Breast epithelium (tissue), 4 donors: Measurements from ENCODE around the gene PRR5L. TPM values are rescaled to one million over a fixed set of nuclear protein-coding genes. Genes with fewer than 3 reads are reported as not detected.
A peak's percentile ranks its signal among the peaks of the same experiment; 100 is the strongest.

Experiments used
- DNase-seq, 2 donors: peaks; one replicate each; pipeline ENCODE4 v3.0.0-alpha.2; 2019; ENCODE audit warnings: low spot score in 2 of 2
- H3K27ac ChIP-seq, 2 donors: fragments of 200-600 bp; sonication (generic) in 1 of 2; one replicate each; pipeline ENCODE4 v1.5.1; 2016 to 2019; ENCODE audit warnings: mild to moderate bottlenecking in 1 of 2
- H3K27me3 ChIP-seq, 2 donors: fragments of 200-600 bp; sonication (generic) in 1 of 2; one replicate each; pipeline versions ENCODE4 v1.5.1 to v1.6.0; 2017 to 2019; ENCODE audit warnings: control low read depth in 1 of 2, mild to moderate bottlenecking in 1 of 2
- H3K36me3 ChIP-seq: fragments of 200-600 bp; one replicate; pipeline ENCODE4 v1.5.1; 2019
- H3K4me1 ChIP-seq, 2 donors: fragments of 200-600 bp; sonication (generic); one replicate each; pipeline ENCODE4 v1.5.1; 2016 to 2019; ENCODE audit warnings: control low read depth in 1 of 2
- H3K4me3 ChIP-seq, 3 donors: fragments of 200-600 bp; sonication (generic); 1 replicate in 2 of 3; 2 replicates in 1 of 3; pipeline ENCODE4 v1.5.1; 2016 to 2019; ENCODE audit warnings: mild to moderate bottlenecking in 3 of 3, moderate library complexity in 2 of 3
- H3K9me3 ChIP-seq, 2 donors: fragments of 200-600 bp; sonication (generic) in 1 of 2; one replicate each; pipeline ENCODE4 v1.5.1; 2016 to 2019; ENCODE audit warnings: control low read depth in 1 of 2
- CTCF ChIP-seq, 3 donors: fragments of 450-650 bp; IDR thresholded peaks; one replicate each; pipeline ENCODE4 v1.5.1; 2016 to 2017; ENCODE audit warnings: antibody characterized with exemption in 3 of 3, mild to moderate bottlenecking in 3 of 3, moderate library complexity in 3 of 3
- POLR2A ChIP-seq: fragments of 450-650 bp; IDR thresholded peaks from one replicate; pipeline ENCODE4 v1.6.1; 2016; ENCODE audit warnings: antibody characterized with exemption, mild to moderate bottlenecking, moderate library complexity
- POLR2AphosphoS5 ChIP-seq, 3 donors: sonication (generic); formaldehyde crosslinking; IDR thresholded peaks; one replicate each; pipeline ENCODE4 v1.6.1; 2017; ENCODE audit warnings: antibody characterized with exemption in 3 of 3
- intact Hi-C: fragments of 100-400 bp; cut with DNase I; formaldehyde crosslinking; loops from one replicate; pipeline ENCODE4 v1.15.1; 2023; ENCODE audit warnings: low total_unique reads
- total RNA-seq, 3 donors: library from RNA; depleted of rRNA; stranded (reverse); fragments of >200 nt; gene quantifications; one replicate each; pipeline ENCODE4 v1.1.0, GENCODE V29; 2016

PRR5L gene
- total RNA-seq, 3 donors from 2014 or later, result 5.6 to 16.1 (median 16.0) TPM

GRCh38 chr11:36361901-36362391 lies 65.9 kb downstream of the PRR5L start:
- Histone ChIP-seq H3K27me3 (no peaks in the 10 kb centered on the region), H3K27ac (no peak overlapping the region), H3K4me1 (no peaks in the 10 kb centered on the region), H3K9me3 (no peaks in the 10 kb centered on the region), H3K36me3 (no peaks in the 10 kb centered on the region), H3K4me3 (peak overlapping the region in 2 of 3 donors; percentile 1 to 26)
- TF ChIP-seq POLR2AphosphoS5 (IDR thresholded peaks at IDR 0.05) (no peak), POLR2A (no peak), CTCF (IDR thresholded peaks at IDR 0.05) (no peak)
- intact Hi-C loops, result no loop called here
- DNase-seq, result no peak

- no peak overlapping the region for H3K27ac ChIP-seq
- intact Hi-C loops, result no loop called here
Observed at GRCh38 chr11:36362902-36363301, 66.8 kb downstream of the PRR5L start.

GRCh38 chr11:36363361-36364268 lies 67.5 kb downstream of the PRR5L start:
- Histone ChIP-seq H3K9me3 (no peaks in the 10 kb centered on the region), H3K27ac (no peak overlapping the region), H3K27me3 (no peaks in the 10 kb centered on the region), H3K4me3 (no peak overlapping the region), H3K4me1 (no peaks in the 10 kb centered on the region), H3K36me3 (no peaks in the 10 kb centered on the region)
- DNase-seq, result no peak
- intact Hi-C loops, result no loop called here
- TF ChIP-seq POLR2A, result no peak
- TF ChIP-seq CTCF (IDR thresholded peaks at IDR 0.05), result no peak
- no peak for TF ChIP-seq POLR2AphosphoS5 (IDR thresholded peaks at IDR 0.05)

More at GRCh38 chr11:36362902-36363301, 66.8 kb downstream of the PRR5L start:
- H3K9me3 ChIP-seq, result no peaks in the 10 kb centered on the region
- no peak overlapping the region for H3K4me3 ChIP-seq
- no peaks in the 10 kb centered on the region for H3K27me3 ChIP-seq
- no peaks in the 10 kb centered on the region for H3K36me3 ChIP-seq
- H3K4me1 ChIP-seq, result no peaks in the 10 kb centered on the region
- TF ChIP-seq POLR2AphosphoS5 (IDR thresholded peaks at IDR 0.05) (no peak), CTCF (IDR thresholded peaks at IDR 0.05) (no peak), POLR2A (no peak)
- no peak for DNase-seq

GRCh38 chr11:36364551-36365325 lies 68.7 kb downstream of the PRR5L start:
- no peak for TF ChIP-seq POLR2AphosphoS5 (IDR thresholded peaks at IDR 0.05)
- no peak for TF ChIP-seq CTCF (IDR thresholded peaks at IDR 0.05)
- no peak for TF ChIP-seq POLR2A
- intact Hi-C loops, result no loop called here
- Histone ChIP-seq H3K9me3 (no peaks in the 10 kb centered on the region), H3K36me3 (no peaks in the 10 kb centered on the region), H3K4me3 (no peak overlapping the region), H3K4me1 (no peaks in the 10 kb centered on the region), H3K27me3 (no peaks in the 10 kb centered on the region), H3K27ac (no peak overlapping the region)
- DNase-seq, result no peak
